H1 (cell line): ENCODE results near the gene ZNF177. TPM values are rescaled to one million over a fixed set of nuclear protein-coding genes. Genes with fewer than 3 reads are reported as not detected.

ENCODE experiments used
- CBX8 ChIP-seq: fragments of 300-800, 300-1000 bp; sonication (generic); IDR thresholded peaks from 2 replicates; pipeline ENCODE4 v1.7.1; 2016; ENCODE audit warnings: low read depth, low read length, borderline replicate concordance
- polyA plus RNA-seq, 7 experiments: library from polyadenylated mRNA; depleted of rRNA in 3 of 7; stranded (reverse) in 5 of 7; unstranded in 2 of 7; fragments of >200 nt in 5 of 7; fragments of 200-250 nt in 2 of 7; gene quantifications; 1 replicate in 5 of 7; 2 replicates in 1 of 7; 4 replicates in 1 of 7; pipeline versions ENCODE4 v1.2.1 to v1.2.3, GENCODE V29; 2011 to 2013; ENCODE audit warnings: missing spikeins in 2 of 7, mixed read lengths in 2 of 7
- total RNA-seq: library from RNA; stranded (reverse); fragmentation: NEBNext Ultra II Directional; extraction: Animal tissue kit (Norgen Biotek cat#: 25700); gene quantifications from 2 replicates; pipeline ENCODE4 v1.2.1, GENCODE V29; 2021

ZNF177 gene
- total and polyA plus RNA-seq, 2 of the 8 experiments (the other 6 are each of a cell fraction or from before 2014, with no cell fraction given) = 3.1 to 5.9 TPM

DNA sequence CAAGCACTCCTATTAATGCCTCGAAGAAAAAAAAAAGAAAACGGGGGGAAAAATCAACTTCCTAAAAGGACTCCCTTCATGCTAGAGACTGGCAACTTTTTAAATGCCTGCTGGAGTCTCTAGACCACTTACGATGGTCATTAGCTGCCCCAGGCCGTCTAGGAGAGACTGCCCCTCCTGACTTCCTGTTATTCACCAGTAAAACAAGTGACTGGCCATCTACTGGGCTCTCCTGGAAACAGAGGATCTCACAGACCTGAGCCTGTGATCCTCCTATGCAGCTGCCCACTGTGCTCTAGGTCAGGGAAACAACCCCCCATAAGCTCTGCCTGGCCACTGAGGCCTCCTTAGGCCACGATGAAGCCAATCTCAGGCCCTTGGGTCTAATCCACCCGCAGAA, 65.1 kb downstream of the ZNF177 start (continued):
- TF ChIP-seq CBX8 = no peak
